OCI-LY7 (cell line): ENCODE measurements around the gene C1orf167.

Experiments used
- EZH2phosphoT487 ChIP-seq: fragments of 200-600 bp; sonication (generic); IDR thresholded peaks from 2 replicates; pipeline ENCODE4 v1.6.1; 2018; ENCODE audit warnings: low read depth, borderline replicate concordance, mild to moderate bottlenecking, mixed run types, antibody characterized with exemption, low read length, moderate library complexity, mixed read lengths
- TF ChIP-seq, protein P1 (sequence below): fragments of 200-600 bp; sonication (generic); conservative IDR thresholded peaks from 2 replicates; pipeline ENCODE4 v1.5.1; 2014; ENCODE audit warnings: mild to moderate bottlenecking, antibody characterized with exemption, low read length, moderate library complexity, mixed read lengths

DNA sequence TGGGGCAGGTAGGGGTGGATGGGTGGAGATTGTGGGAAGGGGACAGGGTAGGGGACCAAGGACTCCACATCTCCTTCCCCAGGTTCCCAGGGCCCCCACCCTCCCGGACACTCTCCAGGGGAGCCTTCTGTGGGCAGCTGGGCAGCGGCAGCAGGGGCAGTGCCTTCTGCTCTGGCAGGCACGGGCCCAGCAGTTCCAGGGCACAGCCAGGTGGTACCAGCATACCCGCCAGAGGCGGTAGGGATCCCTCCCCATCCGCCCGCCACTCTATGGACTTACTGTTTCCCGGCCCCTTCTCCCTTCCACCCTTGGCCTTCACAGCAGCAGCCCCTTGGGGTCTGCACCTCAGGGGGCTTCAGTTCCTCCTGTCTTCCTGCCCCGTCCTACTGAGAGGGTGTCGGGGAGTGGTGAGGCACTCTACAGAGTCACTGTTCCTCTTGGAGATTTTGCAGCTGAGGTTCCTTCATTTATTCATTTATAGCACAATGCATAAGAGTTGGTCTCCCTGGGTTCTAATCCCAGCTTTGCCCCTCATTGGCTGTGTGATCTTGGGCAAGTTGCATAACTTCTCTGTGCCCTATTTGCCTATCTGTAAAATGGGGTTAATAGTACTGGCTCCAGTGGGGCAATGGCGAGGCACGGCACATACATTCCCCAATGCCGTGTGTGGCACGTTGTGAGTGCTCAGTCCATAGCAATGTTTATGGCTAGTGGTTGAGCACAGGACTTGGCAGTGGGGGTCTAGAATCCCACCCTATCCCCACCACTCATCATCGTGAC, 17.0 kb downstream of the C1orf167 start:
- TF ChIP-seq, protein P1, sequence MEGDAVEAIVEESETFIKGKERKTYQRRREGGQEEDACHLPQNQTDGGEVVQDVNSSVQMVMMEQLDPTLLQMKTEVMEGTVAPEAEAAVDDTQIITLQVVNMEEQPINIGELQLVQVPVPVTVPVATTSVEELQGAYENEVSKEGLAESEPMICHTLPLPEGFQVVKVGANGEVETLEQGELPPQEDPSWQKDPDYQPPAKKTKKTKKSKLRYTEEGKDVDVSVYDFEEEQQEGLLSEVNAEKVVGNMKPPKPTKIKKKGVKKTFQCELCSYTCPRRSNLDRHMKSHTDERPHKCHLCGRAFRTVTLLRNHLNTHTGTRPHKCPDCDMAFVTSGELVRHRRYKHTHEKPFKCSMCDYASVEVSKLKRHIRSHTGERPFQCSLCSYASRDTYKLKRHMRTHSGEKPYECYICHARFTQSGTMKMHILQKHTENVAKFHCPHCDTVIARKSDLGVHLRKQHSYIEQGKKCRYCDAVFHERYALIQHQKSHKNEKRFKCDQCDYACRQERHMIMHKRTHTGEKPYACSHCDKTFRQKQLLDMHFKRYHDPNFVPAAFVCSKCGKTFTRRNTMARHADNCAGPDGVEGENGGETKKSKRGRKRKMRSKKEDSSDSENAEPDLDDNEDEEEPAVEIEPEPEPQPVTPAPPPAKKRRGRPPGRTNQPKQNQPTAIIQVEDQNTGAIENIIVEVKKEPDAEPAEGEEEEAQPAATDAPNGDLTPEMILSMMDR = no peak
- no peak for TF ChIP-seq EZH2phosphoT487
